Liver (tissue), 9 donors: ENCODE data around the gene OPRL1. TPM values are rescaled to one million over a fixed set of nuclear protein-coding genes. Genes with fewer than 3 reads are reported as not detected.

ENCODE experiments used
- DNase-seq: peaks from one replicate; pipeline ENCODE4 v3.0.0-alpha.2; 2017; ENCODE audit warnings: low spot score
- H3K27ac ChIP-seq, 2 donors: one replicate each; pipeline ENCODE4 v1.7.0; 2013; ENCODE audit warnings: inconsistent platforms in 2 of 2, low read length in 2 of 2, control low read depth in 1 of 2, low read depth in 1 of 2, mild to moderate bottlenecking in 1 of 2
- H3K27me3 ChIP-seq, 4 donors: one replicate each; pipeline versions ENCODE4 v1.6.1 to v1.7.0; 2013; ENCODE audit warnings: low read length in 3 of 4, inconsistent platforms in 1 of 4, mild to moderate bottlenecking in 1 of 4, moderate library complexity in 1 of 4; ENCODE audit not compliant: control insufficient read depth in 4 of 4, insufficient read depth in 4 of 4
- H3K36me3 ChIP-seq, 4 donors: one replicate each; pipeline versions ENCODE4 v1.6.1 to v1.7.0; 2013; ENCODE audit warnings: low read length in 3 of 4, mild to moderate bottlenecking in 3 of 4, low read depth in 1 of 4, moderate library complexity in 1 of 4; ENCODE audit not compliant: control insufficient read depth in 4 of 4, insufficient read depth in 3 of 4
- H3K4me1 ChIP-seq, 4 donors: one replicate each; pipeline versions ENCODE4 v1.6.1 to v1.7.0; 2013; ENCODE audit warnings: low read length in 3 of 4, mild to moderate bottlenecking in 3 of 4, moderate library complexity in 1 of 4; ENCODE audit not compliant: control insufficient read depth in 4 of 4, insufficient read depth in 4 of 4
- H3K4me3 ChIP-seq, 3 donors: one replicate each; pipeline versions ENCODE4 v1.6.1 to v1.7.0; 2013; ENCODE audit warnings: low read length in 3 of 3, control low read depth in 1 of 3, low read depth in 1 of 3, mild to moderate bottlenecking in 1 of 3
- H3K9ac ChIP-seq, 2 donors: one replicate each; pipeline ENCODE4 v1.7.0; 2013; ENCODE audit warnings: low read length in 2 of 2, mild to moderate bottlenecking in 2 of 2, moderate library complexity in 2 of 2, control low read depth in 1 of 2, low read depth in 1 of 2
- H3K9me3 ChIP-seq, 4 donors: one replicate each; pipeline versions ENCODE4 v1.6.1 to v1.7.0; 2013; ENCODE audit warnings: low read length in 3 of 4; ENCODE audit not compliant: control insufficient read depth in 4 of 4
- EGR1 ChIP-seq, 2 donors: IDR thresholded peaks; 2 replicates each; pipeline ENCODE4 v1.6.1; 2016 to 2018; ENCODE audit warnings: antibody characterized with exemption in 2 of 2, low read depth in 2 of 2
- FOXA1 ChIP-seq: IDR thresholded peaks from 2 replicates; pipeline ENCODE4 v1.6.1; 2016; ENCODE audit warnings: antibody characterized with exemption
- FOXA2 ChIP-seq: IDR thresholded peaks from 2 replicates; pipeline ENCODE4 v1.6.1; 2016; ENCODE audit warnings: antibody characterized with exemption
- GABPA ChIP-seq, 2 donors: IDR thresholded peaks in 1 of 2; conservative IDR thresholded peaks in 1 of 2; 2 replicates each; pipeline ENCODE4 v1.6.1; 2016; ENCODE audit warnings: antibody characterized with exemption in 2 of 2, mild to moderate bottlenecking in 1 of 2, moderate library complexity in 1 of 2
- HNF4A ChIP-seq, 2 donors: conservative IDR thresholded peaks; 2 replicates each; pipeline ENCODE4 v1.6.1; 2016; ENCODE audit warnings: antibody characterized with exemption in 2 of 2, mild to moderate bottlenecking in 2 of 2
- HNF4G ChIP-seq: IDR thresholded peaks from 2 replicates; pipeline ENCODE4 v1.6.1; 2016; ENCODE audit warnings: antibody characterized with exemption
- JUND ChIP-seq, 2 donors: IDR thresholded peaks; 2 replicates each; pipeline ENCODE4 v1.6.1; 2016; ENCODE audit warnings: antibody characterized with exemption in 2 of 2
- NR2F2 ChIP-seq: IDR thresholded peaks from 2 replicates; pipeline ENCODE4 v1.6.1; 2016; ENCODE audit warnings: antibody characterized with exemption
- RAD21 ChIP-seq, 2 donors: IDR thresholded peaks; 2 replicates each; pipeline ENCODE4 v1.6.1; 2016; ENCODE audit warnings: antibody characterized with exemption in 2 of 2, mild to moderate bottlenecking in 2 of 2
- RXRA ChIP-seq, 2 donors: IDR thresholded peaks; 2 replicates each; pipeline ENCODE4 v1.6.1; 2017 to 2018; ENCODE audit warnings: antibody characterized with exemption in 2 of 2, mild to moderate bottlenecking in 1 of 2
- SP1 ChIP-seq: IDR thresholded peaks from 2 replicates; pipeline ENCODE4 v1.6.1; 2018; ENCODE audit warnings: antibody characterized with exemption, mild to moderate bottlenecking
- YY1 ChIP-seq: IDR thresholded peaks from 2 replicates; pipeline ENCODE4 v1.6.1; 2016; ENCODE audit warnings: antibody characterized with exemption, mild to moderate bottlenecking
- WGBS: extraction: QIAGEN DNeasy Blood & Tissue Kit; methylation state at CpG from one replicate; pipeline ENCODE4 v1.1.7; 2013; 5-methylcytosine and 5-hydroxymethylcytosine counted together
- polyA plus RNA-seq, 2 donors: library from polyadenylated mRNA; stranded (reverse) in 1 of 2; unstranded in 1 of 2; fragments of 200-250 nt in 1 of 2; fragments of >200 nt in 1 of 2; fragmentation: Nextera tagmentation in 1 of 2; extraction: Ambion mirVana in 1 of 2; gene quantifications; one replicate each; pipeline versions ENCODE4 v1.2.1 to v1.2.3, GENCODE V29; 2013 to 2015
- total RNA-seq, 2 donors: library from RNA; depleted of rRNA; stranded (reverse); fragments of >200 nt; gene quantifications; one replicate each; pipeline ENCODE4 v1.2.3, GENCODE V29; 2014
- TF ChIP-seq, protein P1 (sequence below): IDR thresholded peaks from 2 replicates; pipeline ENCODE4 v1.6.1; 2016; ENCODE audit warnings: antibody characterized with exemption
- TF ChIP-seq, protein P2 (sequence below): fragments of 150-350 bp; IDR thresholded peaks from 2 replicates; pipeline ENCODE4 v1.5.1; 2017; ENCODE audit warnings: improper control_type of control experiment, low read depth, low read length; ENCODE audit not compliant: missing input control
- TF ChIP-seq, protein P3 (sequence below): IDR thresholded peaks from 2 replicates; pipeline ENCODE4 v1.6.1; 2016; ENCODE audit warnings: antibody characterized with exemption
- TF ChIP-seq, protein P4 (sequence below): IDR thresholded peaks from 2 replicates; pipeline ENCODE4 v1.6.1; 2016; ENCODE audit warnings: antibody characterized with exemption
- TF ChIP-seq, protein P5 (sequence below): IDR thresholded peaks from 2 replicates; pipeline ENCODE4 v1.6.1; 2016; ENCODE audit warnings: antibody characterized with exemption, mild to moderate bottlenecking
- donor health status: healthy.
- donor health status: healthy.
- donor health status: healthy.
- donor health status: healthy.
- donor health status: healthy.

Gene OPRL1
- total and polyA plus RNA-seq, 4 donors: 0.04 to 0.79 (median 0.35) TPM

DNA sequence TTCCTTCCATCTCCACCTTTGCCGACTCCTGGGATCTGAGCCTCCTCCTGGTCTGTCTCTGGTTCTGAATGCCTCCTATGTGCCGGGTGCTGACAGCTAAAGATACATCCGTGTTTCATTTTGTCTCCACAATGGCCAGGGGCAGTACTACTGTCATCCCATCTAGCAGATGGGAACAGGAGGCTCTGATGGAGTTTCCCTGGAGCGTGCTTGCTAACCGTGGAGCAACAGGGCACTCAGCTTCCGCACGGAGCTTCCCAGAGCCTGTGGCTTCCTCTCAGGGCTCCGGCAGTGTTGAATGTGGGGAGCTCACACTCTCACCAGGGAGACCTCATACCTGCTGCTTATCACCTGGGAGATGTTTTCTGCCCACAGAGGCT is 39.4 kb downstream of the OPRL1 start:
- TF ChIP-seq GABPA (IDR thresholded peaks at IDR 0.05 in 1 of 2, conservative IDR thresholded peaks at IDR 0.05 in 1 of 2) (no peak), EGR1 (IDR thresholded peaks at IDR 0.05; ENCODE audit: low read depth in 2 of 2) (no peak), NR2F2 (no peak), RXRA (IDR thresholded peaks at IDR 0.05) (no peak), FOXA2 (no peak), RAD21 (IDR thresholded peaks at IDR 0.05) (no peak), HNF4A (conservative IDR thresholded peaks at IDR 0.05) (no peak), HNF4G (no peak), SP1 (no peak), JUND (IDR thresholded peaks at IDR 0.05) (no peak), YY1 (no peak), FOXA1 (no peak)
- TF ChIP-seq, protein P1, sequence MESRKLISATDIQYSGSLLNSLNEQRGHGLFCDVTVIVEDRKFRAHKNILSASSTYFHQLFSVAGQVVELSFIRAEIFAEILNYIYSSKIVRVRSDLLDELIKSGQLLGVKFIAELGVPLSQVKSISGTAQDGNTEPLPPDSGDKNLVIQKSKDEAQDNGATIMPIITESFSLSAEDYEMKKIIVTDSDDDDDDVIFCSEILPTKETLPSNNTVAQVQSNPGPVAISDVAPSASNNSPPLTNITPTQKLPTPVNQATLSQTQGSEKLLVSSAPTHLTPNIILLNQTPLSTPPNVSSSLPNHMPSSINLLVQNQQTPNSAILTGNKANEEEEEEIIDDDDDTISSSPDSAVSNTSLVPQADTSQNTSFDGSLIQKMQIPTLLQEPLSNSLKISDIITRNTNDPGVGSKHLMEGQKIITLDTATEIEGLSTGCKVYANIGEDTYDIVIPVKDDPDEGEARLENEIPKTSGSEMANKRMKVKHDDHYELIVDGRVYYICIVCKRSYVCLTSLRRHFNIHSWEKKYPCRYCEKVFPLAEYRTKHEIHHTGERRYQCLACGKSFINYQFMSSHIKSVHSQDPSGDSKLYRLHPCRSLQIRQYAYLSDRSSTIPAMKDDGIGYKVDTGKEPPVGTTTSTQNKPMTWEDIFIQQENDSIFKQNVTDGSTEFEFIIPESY: no peak
- TF ChIP-seq, protein P2, sequence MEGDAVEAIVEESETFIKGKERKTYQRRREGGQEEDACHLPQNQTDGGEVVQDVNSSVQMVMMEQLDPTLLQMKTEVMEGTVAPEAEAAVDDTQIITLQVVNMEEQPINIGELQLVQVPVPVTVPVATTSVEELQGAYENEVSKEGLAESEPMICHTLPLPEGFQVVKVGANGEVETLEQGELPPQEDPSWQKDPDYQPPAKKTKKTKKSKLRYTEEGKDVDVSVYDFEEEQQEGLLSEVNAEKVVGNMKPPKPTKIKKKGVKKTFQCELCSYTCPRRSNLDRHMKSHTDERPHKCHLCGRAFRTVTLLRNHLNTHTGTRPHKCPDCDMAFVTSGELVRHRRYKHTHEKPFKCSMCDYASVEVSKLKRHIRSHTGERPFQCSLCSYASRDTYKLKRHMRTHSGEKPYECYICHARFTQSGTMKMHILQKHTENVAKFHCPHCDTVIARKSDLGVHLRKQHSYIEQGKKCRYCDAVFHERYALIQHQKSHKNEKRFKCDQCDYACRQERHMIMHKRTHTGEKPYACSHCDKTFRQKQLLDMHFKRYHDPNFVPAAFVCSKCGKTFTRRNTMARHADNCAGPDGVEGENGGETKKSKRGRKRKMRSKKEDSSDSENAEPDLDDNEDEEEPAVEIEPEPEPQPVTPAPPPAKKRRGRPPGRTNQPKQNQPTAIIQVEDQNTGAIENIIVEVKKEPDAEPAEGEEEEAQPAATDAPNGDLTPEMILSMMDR: no peak
- TF ChIP-seq, protein P3, sequence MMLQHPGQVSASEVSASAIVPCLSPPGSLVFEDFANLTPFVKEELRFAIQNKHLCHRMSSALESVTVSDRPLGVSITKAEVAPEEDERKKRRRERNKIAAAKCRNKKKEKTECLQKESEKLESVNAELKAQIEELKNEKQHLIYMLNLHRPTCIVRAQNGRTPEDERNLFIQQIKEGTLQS: no peak
- TF ChIP-seq, protein P4, sequence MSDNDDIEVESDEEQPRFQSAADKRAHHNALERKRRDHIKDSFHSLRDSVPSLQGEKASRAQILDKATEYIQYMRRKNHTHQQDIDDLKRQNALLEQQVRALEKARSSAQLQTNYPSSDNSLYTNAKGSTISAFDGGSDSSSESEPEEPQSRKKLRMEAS: no peak
- TF ChIP-seq, protein P5, sequence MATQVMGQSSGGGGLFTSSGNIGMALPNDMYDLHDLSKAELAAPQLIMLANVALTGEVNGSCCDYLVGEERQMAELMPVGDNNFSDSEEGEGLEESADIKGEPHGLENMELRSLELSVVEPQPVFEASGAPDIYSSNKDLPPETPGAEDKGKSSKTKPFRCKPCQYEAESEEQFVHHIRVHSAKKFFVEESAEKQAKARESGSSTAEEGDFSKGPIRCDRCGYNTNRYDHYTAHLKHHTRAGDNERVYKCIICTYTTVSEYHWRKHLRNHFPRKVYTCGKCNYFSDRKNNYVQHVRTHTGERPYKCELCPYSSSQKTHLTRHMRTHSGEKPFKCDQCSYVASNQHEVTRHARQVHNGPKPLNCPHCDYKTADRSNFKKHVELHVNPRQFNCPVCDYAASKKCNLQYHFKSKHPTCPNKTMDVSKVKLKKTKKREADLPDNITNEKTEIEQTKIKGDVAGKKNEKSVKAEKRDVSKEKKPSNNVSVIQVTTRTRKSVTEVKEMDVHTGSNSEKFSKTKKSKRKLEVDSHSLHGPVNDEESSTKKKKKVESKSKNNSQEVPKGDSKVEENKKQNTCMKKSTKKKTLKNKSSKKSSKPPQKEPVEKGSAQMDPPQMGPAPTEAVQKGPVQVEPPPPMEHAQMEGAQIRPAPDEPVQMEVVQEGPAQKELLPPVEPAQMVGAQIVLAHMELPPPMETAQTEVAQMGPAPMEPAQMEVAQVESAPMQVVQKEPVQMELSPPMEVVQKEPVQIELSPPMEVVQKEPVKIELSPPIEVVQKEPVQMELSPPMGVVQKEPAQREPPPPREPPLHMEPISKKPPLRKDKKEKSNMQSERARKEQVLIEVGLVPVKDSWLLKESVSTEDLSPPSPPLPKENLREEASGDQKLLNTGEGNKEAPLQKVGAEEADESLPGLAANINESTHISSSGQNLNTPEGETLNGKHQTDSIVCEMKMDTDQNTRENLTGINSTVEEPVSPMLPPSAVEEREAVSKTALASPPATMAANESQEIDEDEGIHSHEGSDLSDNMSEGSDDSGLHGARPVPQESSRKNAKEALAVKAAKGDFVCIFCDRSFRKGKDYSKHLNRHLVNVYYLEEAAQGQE: no peak
- H3K4me3 ChIP-seq: no peak overlapping the region
- H3K27ac ChIP-seq: no peak overlapping the region
- H3K4me1 ChIP-seq: peaks cover 0 to 4% (median under 1%) of the 10 kb centered on the region in 4 donors
- H3K36me3 ChIP-seq: no peaks in the 10 kb centered on the region
- peaks cover 0 to 3% (median 1%) of the 10 kb centered on the region in 4 donors for H3K27me3 ChIP-seq
- H3K9me3 ChIP-seq: no peaks in the 10 kb centered on the region
- H3K9ac ChIP-seq: no peak overlapping the region
- no peak for DNase-seq
- 81% methylated on average over 8 of the region's 8 CpGs for WGBS
